CD8-positive, alpha-beta memory T cell (primary cell): ENCODE measurements around the gene CNTNAP5. TPM values are rescaled to one million over a fixed set of nuclear protein-coding genes. Genes with fewer than 3 reads are reported as not detected.

Experiments used
- CTCF ChIA-PET: fragments of 350-600 bp; sonication (Branson Sonifier 250); formaldehyde crosslinking; loops from one replicate; lab custom pipeline; 2021; ENCODE audit warnings: antibody characterized with exemption; lab: Charles Lee
- POLR2A ChIA-PET: fragments of 350-600 bp; sonication (Branson Sonifier 250); formaldehyde crosslinking; loops from one replicate; lab custom pipeline; 2021; ENCODE audit warnings: antibody characterized with exemption; lab: Charles Lee
- DNase-seq, 5 donors: peaks; one replicate each; pipeline versions ENCODE4 v3.0.0 to v3.0.0-alpha.2; 2020 to 2022; ENCODE audit warnings: mixed read lengths in 1 of 5
- H3K27ac ChIP-seq: one replicate; pipeline ENCODE4 v1.7.0; 2013; ENCODE audit warnings: low read depth, mild to moderate bottlenecking, low read length, moderate library complexity
- H3K27me3 ChIP-seq: 2 replicates; pipeline ENCODE4 v1.7.0; 2013; ENCODE audit warnings: low read length, mild to moderate bottlenecking; ENCODE audit not compliant: insufficient read depth, poor library complexity, severe bottlenecking
- H3K36me3 ChIP-seq: 2 replicates; pipeline ENCODE4 v1.7.0; 2013; ENCODE audit warnings: mild to moderate bottlenecking, low read length, moderate library complexity; ENCODE audit not compliant: insufficient read depth
- H3K4me1 ChIP-seq: 2 replicates; pipeline ENCODE4 v1.7.0; 2013; ENCODE audit warnings: mild to moderate bottlenecking, low read length, moderate library complexity; ENCODE audit not compliant: insufficient read depth
- H3K4me3 ChIP-seq: 2 replicates; pipeline ENCODE4 v1.7.0; 2013; ENCODE audit warnings: mild to moderate bottlenecking, low read length
- H3K9me3 ChIP-seq: 2 replicates; pipeline ENCODE4 v1.7.0; 2013; ENCODE audit warnings: mild to moderate bottlenecking, low read length
- H3K27ac Mint-ChIP-seq, 8 donors: one replicate each; pipeline ENCODE4 v1.8.0; 2020 to 2021; ENCODE audit warnings: mixed read lengths in 8 of 8, mild to moderate bottlenecking in 6 of 8, inconsistent platforms in 3 of 8, moderate library complexity in 3 of 8
- H3K27me3 Mint-ChIP-seq, 2 donors: one replicate each; pipeline ENCODE4 v1.8.0; 2020 to 2021; ENCODE audit warnings: mixed read lengths in 2 of 2, mild to moderate bottlenecking in 1 of 2, moderate library complexity in 1 of 2
- H3K36me3 Mint-ChIP-seq, 3 donors: one replicate each; pipeline ENCODE4 v1.8.0; 2020 to 2021; ENCODE audit warnings: mixed read lengths in 3 of 3, inconsistent platforms in 1 of 3, mild to moderate bottlenecking in 1 of 3
- H3K4me1 Mint-ChIP-seq, 3 donors: one replicate each; pipeline ENCODE4 v1.8.0; 2020 to 2021; ENCODE audit warnings: mixed read lengths in 3 of 3, inconsistent platforms in 1 of 3, mild to moderate bottlenecking in 1 of 3
- H3K4me3 Mint-ChIP-seq, 7 donors: one replicate each; pipeline ENCODE4 v1.8.0; 2020 to 2021; ENCODE audit warnings: mixed read lengths in 7 of 7, mild to moderate bottlenecking in 6 of 7, moderate library complexity in 4 of 7, inconsistent platforms in 2 of 7
- H3K9me3 Mint-ChIP-seq, 5 donors: one replicate each; pipeline ENCODE4 v1.8.0; 2020 to 2022; ENCODE audit warnings: mixed read lengths in 5 of 5, mild to moderate bottlenecking in 3 of 5, moderate library complexity in 2 of 5, inconsistent platforms in 1 of 5
- polyA plus RNA-seq: library from polyadenylated mRNA; unstranded; fragments of 300-500 nt; fragmentation: Illumina TruSeq; gene quantifications from one replicate; pipeline ENCODE4 v1.2.3, GENCODE V29; 2021
- total RNA-seq, 2 experiments: library from RNA; stranded (reverse); gene quantifications; one replicate each; pipeline ENCODE4 v1.2.3, GENCODE V29; 2021

The CNTNAP5 gene
- total and polyA plus RNA-seq, 3 experiments from 2014 or later, result not detected

DNA sequence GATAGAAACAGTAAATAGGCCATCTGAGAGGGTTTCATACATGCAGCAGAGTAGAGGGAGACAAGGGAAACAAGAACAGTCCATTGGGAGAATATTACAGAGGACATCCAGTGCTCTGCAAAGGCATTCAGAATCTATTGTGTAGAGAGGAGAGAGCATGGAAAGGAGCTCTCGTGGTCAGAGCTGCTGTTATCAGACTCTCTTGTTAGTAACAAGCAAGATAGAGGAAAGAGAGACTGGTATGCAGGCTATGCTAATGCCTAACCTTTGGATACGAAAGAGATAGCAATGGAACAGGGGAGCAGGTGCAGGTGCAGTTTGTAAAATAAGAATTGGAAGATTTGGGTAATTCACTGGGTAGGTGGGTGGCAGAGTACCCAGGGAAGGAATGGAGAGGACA lies 855.9 kb downstream of the CNTNAP5 start:
- no peak overlapping the region for H3K27ac ChIP-seq
- no peak overlapping the region for H3K27ac Mint-ChIP-seq
- no peaks in the 10 kb centered on the region for H3K9me3 ChIP-seq
- H3K27me3 Mint-ChIP-seq, result no peaks in the 10 kb centered on the region
- H3K4me1 Mint-ChIP-seq, result no peaks in the 10 kb centered on the region
- no peaks in the 10 kb centered on the region for H3K27me3 ChIP-seq
- ChIA-PET POLR2A (no interaction called here), CTCF (no interaction called here)
- DNase-seq, result no peak
- H3K4me1 ChIP-seq, result no peaks in the 10 kb centered on the region
- no peak overlapping the region for H3K4me3 Mint-ChIP-seq
- H3K36me3 Mint-ChIP-seq, result no peaks in the 10 kb centered on the region
- no peaks in the 10 kb centered on the region for H3K36me3 ChIP-seq
- H3K9me3 Mint-ChIP-seq, result peaks cover 8 to 18% (median 13%) of the 10 kb centered on the region in 5 donors
- H3K4me3 ChIP-seq, result no peak overlapping the region

- no peak overlapping the region for H3K27ac Mint-ChIP-seq
- peaks cover 7 to 18% (median 13%) of the 10 kb centered on the region in 5 donors for H3K9me3 Mint-ChIP-seq
These were observed 857.3 kb downstream of the CNTNAP5 start for GRCh38 chr2:124882423-124882822.

GRCh38 chr2:124883595-124883994 lies 858.5 kb downstream of the CNTNAP5 start:
- ChIA-PET POLR2A (no interaction called here), CTCF (no interaction called here)
- Histone ChIP-seq H3K4me1 (no peaks in the 10 kb centered on the region), H3K27ac (no peak overlapping the region), H3K36me3 (no peaks in the 10 kb centered on the region), H3K4me3 (no peak overlapping the region), H3K27me3 (no peaks in the 10 kb centered on the region), H3K9me3 (no peaks in the 10 kb centered on the region)
- DNase-seq, result no peak
- Mint-ChIP-seq H3K27ac (no peak overlapping the region), H3K4me3 (no peak overlapping the region), H3K9me3 (peaks cover 7 to 14% (median 12%) of the 10 kb centered on the region in 5 donors), H3K4me1 (no peaks in the 10 kb centered on the region), H3K36me3 (no peaks in the 10 kb centered on the region), H3K27me3 (no peaks in the 10 kb centered on the region)

More at GRCh38 chr2:124882423-124882822, 857.3 kb downstream of the CNTNAP5 start:
- no peaks in the 10 kb centered on the region for H3K27me3 Mint-ChIP-seq
- H3K27me3 ChIP-seq, result no peaks in the 10 kb centered on the region
- H3K36me3 ChIP-seq, result no peaks in the 10 kb centered on the region
- H3K27ac ChIP-seq, result no peak overlapping the region
- H3K9me3 ChIP-seq, result no peaks in the 10 kb centered on the region
- DNase-seq, result no peak
- ChIA-PET CTCF (no interaction called here), POLR2A (no interaction called here)
- no peak overlapping the region for H3K4me3 ChIP-seq
- H3K4me1 ChIP-seq, result no peaks in the 10 kb centered on the region
- no peaks in the 10 kb centered on the region for H3K4me1 Mint-ChIP-seq
- no peak overlapping the region for H3K4me3 Mint-ChIP-seq
- no peaks in the 10 kb centered on the region for H3K36me3 Mint-ChIP-seq

- Histone ChIP-seq H3K36me3 (no peaks in the 10 kb centered on the region), H3K4me1 (no peaks in the 10 kb centered on the region), H3K9me3 (no peaks in the 10 kb centered on the region), H3K27ac (no peak overlapping the region), H3K4me3 (no peak overlapping the region), H3K27me3 (no peaks in the 10 kb centered on the region)
- CTCF ChIA-PET, result no interaction called here
- Mint-ChIP-seq H3K27ac (no peak overlapping the region), H3K4me3 (no peak overlapping the region), H3K36me3 (no peaks in the 10 kb centered on the region), H3K9me3 (peaks cover 5 to 14% (median 12%) of the 10 kb centered on the region in 5 donors), H3K4me1 (no peaks in the 10 kb centered on the region), H3K27me3 (no peaks in the 10 kb centered on the region)
- POLR2A ChIA-PET, result no interaction called here
- DNase-seq, result no peak
These were observed 859.2 kb downstream of the CNTNAP5 start for GRCh38 chr2:124884315-124884714.

DNA sequence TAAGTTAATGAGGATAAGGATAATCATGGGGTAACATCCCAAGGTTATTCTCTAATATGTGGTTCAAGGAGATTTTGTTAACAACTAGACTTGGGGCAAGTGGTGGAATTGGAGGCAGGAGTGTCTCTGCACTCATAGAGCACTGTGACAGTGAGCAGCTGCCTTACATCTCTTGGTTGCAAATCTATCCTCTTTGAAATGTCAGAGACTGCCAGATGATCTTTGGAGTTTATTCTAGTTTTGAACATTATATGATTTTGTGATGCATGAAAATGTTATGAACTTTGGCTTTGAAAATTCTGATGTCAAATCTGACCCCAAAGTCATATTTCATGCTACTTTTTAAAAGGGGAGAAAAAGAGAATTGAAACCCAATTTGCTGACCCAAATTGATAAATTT lies 861.1 kb downstream of the CNTNAP5 start:
- H3K27me3 ChIP-seq, result no peaks in the 10 kb centered on the region
- H3K4me1 Mint-ChIP-seq, result no peaks in the 10 kb centered on the region
- H3K9me3 Mint-ChIP-seq, result peaks cover 5 to 9% (median 7%) of the 10 kb centered on the region in 5 donors
- no peak for DNase-seq
- H3K4me3 ChIP-seq, result no peak overlapping the region
- CTCF ChIA-PET, result no interaction called here
- POLR2A ChIA-PET, result no interaction called here
- no peaks in the 10 kb centered on the region for H3K36me3 ChIP-seq
- no peak overlapping the region for H3K27ac ChIP-seq
- no peaks in the 10 kb centered on the region for H3K4me1 ChIP-seq
- H3K36me3 Mint-ChIP-seq, result no peaks in the 10 kb centered on the region
- no peaks in the 10 kb centered on the region for H3K9me3 ChIP-seq
- H3K27ac Mint-ChIP-seq, result no peak overlapping the region
- H3K4me3 Mint-ChIP-seq, result no peak overlapping the region
- H3K27me3 Mint-ChIP-seq, result no peaks in the 10 kb centered on the region

GRCh38 chr2:124887466-124887865 lies 862.4 kb downstream of the CNTNAP5 start:
- H3K36me3 ChIP-seq, result no peaks in the 10 kb centered on the region
- no peak overlapping the region for H3K27ac ChIP-seq
- no peaks in the 10 kb centered on the region for H3K27me3 ChIP-seq
- no peaks in the 10 kb centered on the region for H3K27me3 Mint-ChIP-seq
- H3K27ac Mint-ChIP-seq, result no peak overlapping the region
- H3K36me3 Mint-ChIP-seq, result no peaks in the 10 kb centered on the region
- no peaks in the 10 kb centered on the region for H3K4me1 Mint-ChIP-seq
- no peaks in the 10 kb centered on the region for H3K9me3 ChIP-seq
- no peaks in the 10 kb centered on the region for H3K4me1 ChIP-seq
- peaks cover 5 to 15% (median 5%) of the 10 kb centered on the region in 5 donors for H3K9me3 Mint-ChIP-seq
- POLR2A ChIA-PET, result no interaction called here
- DNase-seq, result no peak
- H3K4me3 ChIP-seq, result no peak overlapping the region
- CTCF ChIA-PET, result no interaction called here
- no peak overlapping the region for H3K4me3 Mint-ChIP-seq

DNA sequence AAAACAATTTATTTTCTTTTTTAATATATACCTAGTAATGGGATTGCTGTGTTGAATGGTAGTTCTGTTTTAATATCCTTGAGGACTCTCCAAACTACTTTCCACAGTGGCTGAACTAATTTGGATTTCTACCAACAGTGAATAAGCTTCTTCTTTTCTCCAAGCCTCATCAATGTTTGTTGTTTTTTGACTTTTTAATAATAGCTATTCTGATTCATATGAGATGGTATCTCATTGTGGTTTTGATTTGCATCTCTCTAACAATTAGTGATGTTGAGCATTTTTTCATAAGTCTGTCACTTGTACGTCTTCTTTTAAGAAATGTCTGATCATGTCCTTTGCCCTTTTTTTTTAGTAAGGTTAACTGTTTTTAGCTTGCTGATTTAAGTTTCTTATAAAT lies 863.3 kb downstream of the CNTNAP5 start:
- Mint-ChIP-seq H3K27me3 (no peaks in the 10 kb centered on the region), H3K4me1 (no peaks in the 10 kb centered on the region), H3K4me3 (no peak overlapping the region), H3K36me3 (no peaks in the 10 kb centered on the region), H3K27ac (no peak overlapping the region), H3K9me3 (peaks cover 3 to 22% (median 5%) of the 10 kb centered on the region in 5 donors)
- POLR2A ChIA-PET, result no interaction called here
- no peak overlapping the region for H3K4me3 ChIP-seq
- CTCF ChIA-PET, result interaction anchor here (1.7 kb wide), 1 partner anchor 9 kb away, joined by 6 read pairs; no protein-coding TSS in a partner anchor
- H3K36me3 ChIP-seq, result no peaks in the 10 kb centered on the region
- no peaks in the 10 kb centered on the region for H3K9me3 ChIP-seq
- DNase-seq, result no peak
- H3K4me1 ChIP-seq, result no peaks in the 10 kb centered on the region
- H3K27me3 ChIP-seq, result no peaks in the 10 kb centered on the region
- H3K27ac ChIP-seq, result no peak overlapping the region

GRCh38 chr2:124894199-124894598 lies 869.1 kb downstream of the CNTNAP5 start:
- no peaks in the 10 kb centered on the region for H3K27me3 Mint-ChIP-seq
- H3K36me3 Mint-ChIP-seq, result no peaks in the 10 kb centered on the region
- peaks cover 0 to 18% (median 7%) of the 10 kb centered on the region in 5 donors for H3K9me3 Mint-ChIP-seq
- no peaks in the 10 kb centered on the region for H3K4me1 ChIP-seq
- ChIA-PET POLR2A (no interaction called here), CTCF (no interaction called here)
- no peak overlapping the region for H3K27ac Mint-ChIP-seq
- H3K4me3 Mint-ChIP-seq, result no peak overlapping the region
- no peaks in the 10 kb centered on the region for H3K27me3 ChIP-seq
- no peaks in the 10 kb centered on the region for H3K9me3 ChIP-seq
- H3K27ac ChIP-seq, result no peak overlapping the region
- no peak for DNase-seq
- H3K4me1 Mint-ChIP-seq, result no peaks in the 10 kb centered on the region
- H3K4me3 ChIP-seq, result no peak overlapping the region
- H3K36me3 ChIP-seq, result no peaks in the 10 kb centered on the region

DNA sequence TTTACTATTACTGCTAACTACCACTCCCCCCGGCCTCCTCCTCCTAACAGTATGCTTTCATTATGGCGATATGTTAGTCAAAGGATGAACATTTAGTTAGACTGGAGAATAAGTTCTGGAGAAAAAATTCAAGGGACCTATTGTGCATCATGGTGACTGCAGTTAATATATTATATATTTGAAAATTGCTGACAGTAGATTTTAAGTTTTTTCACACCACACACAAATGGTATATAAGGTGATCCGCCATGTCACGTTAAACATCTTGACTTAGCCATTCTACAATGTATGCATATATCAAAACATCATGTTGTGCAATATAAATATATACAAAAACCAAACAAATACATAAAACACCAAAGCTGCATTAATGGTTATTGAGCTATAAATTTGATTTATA lies 873.7 kb downstream of the CNTNAP5 start:
- H3K4me3 Mint-ChIP-seq, result no peak overlapping the region
- Histone ChIP-seq H3K27me3 (no peaks in the 10 kb centered on the region), H3K4me3 (no peak overlapping the region), H3K4me1 (no peaks in the 10 kb centered on the region), H3K27ac (no peak overlapping the region), H3K9me3 (no peaks in the 10 kb centered on the region), H3K36me3 (no peaks in the 10 kb centered on the region)
- no peaks in the 10 kb centered on the region for H3K4me1 Mint-ChIP-seq
- H3K9me3 Mint-ChIP-seq, result peaks cover 0 to 13% (median 3%) of the 10 kb centered on the region in 5 donors
- DNase-seq, result no peak
- POLR2A ChIA-PET, result no interaction called here
- no peaks in the 10 kb centered on the region for H3K36me3 Mint-ChIP-seq
- no peak overlapping the region for H3K27ac Mint-ChIP-seq
- CTCF ChIA-PET, result no interaction called here
- H3K27me3 Mint-ChIP-seq, result no peaks in the 10 kb centered on the region
